WTC11 (cell line): Measurements from ENCODE around the gene LAS1L.
"Not testable (repeated sequence)": the region's sequence is repeated elsewhere in the genome, so short reads cannot be mapped to it uniquely, and the experiment has no call there.

Experiments
- CREB1 ChIP-seq: sonication (generic); formaldehyde crosslinking; IDR thresholded peaks from 2 replicates; pipeline ENCODE4 v1.8.0; 2023; ENCODE audit warnings: mild to moderate bottlenecking, missing genetic modification reagents
- ESRRA ChIP-seq: sonication (generic); formaldehyde crosslinking; IDR thresholded peaks from 2 replicates; pipeline ENCODE4 v1.8.1; 2022; ENCODE audit warnings: mild to moderate bottlenecking, missing genetic modification reagents, borderline replicate concordance
- FOXK1 ChIP-seq: sonication (generic); formaldehyde crosslinking; IDR thresholded peaks from 2 replicates; pipeline ENCODE4 v1.8.0; 2022; ENCODE audit warnings: mild to moderate bottlenecking, moderate library complexity, missing genetic modification reagents
- JUN ChIP-seq: sonication (generic); formaldehyde crosslinking; IDR thresholded peaks from 2 replicates; pipeline ENCODE4 v1.8.0; 2023; ENCODE audit warnings: mild to moderate bottlenecking, missing genetic modification reagents
- SMAD3 ChIP-seq: sonication (generic); formaldehyde crosslinking; IDR thresholded peaks from 2 replicates; pipeline ENCODE4 v1.8.0; 2022; ENCODE audit warnings: missing genetic modification reagents, mild to moderate bottlenecking, borderline replicate concordance
- SP1 ChIP-seq: sonication (generic); formaldehyde crosslinking; conservative IDR thresholded peaks from 2 replicates; pipeline ENCODE4 v1.8.1; 2022; ENCODE audit warnings: missing genetic modification reagents
- ZNF232 ChIP-seq: sonication (generic); formaldehyde crosslinking; IDR thresholded peaks from 2 replicates; pipeline ENCODE4 v1.8.0; 2022; ENCODE audit warnings: mild to moderate bottlenecking, missing genetic modification reagents
- TF ChIP-seq, protein P1 (sequence below): fragments of 200-600 bp; IDR thresholded peaks from 2 replicates; pipeline ENCODE4 v1.8.0; 2022; ENCODE audit warnings: antibody characterized with exemption
- TF ChIP-seq, protein P2 (sequence below): sonication (generic); formaldehyde crosslinking; IDR thresholded peaks from 2 replicates; pipeline ENCODE4 v1.8.1; 2023; ENCODE audit warnings: mild to moderate bottlenecking, missing genetic modification reagents, moderate library complexity
- TF ChIP-seq, protein P3 (sequence below): sonication (generic); formaldehyde crosslinking; IDR thresholded peaks from 2 replicates; pipeline ENCODE4 v1.8.1; 2022; ENCODE audit warnings: low read depth, mild to moderate bottlenecking, moderate library complexity, missing genetic modification reagents, borderline replicate concordance
- TF ChIP-seq, protein P4 (sequence below): sonication (generic); formaldehyde crosslinking; IDR thresholded peaks from 2 replicates; pipeline ENCODE4 v1.8.1; 2022; ENCODE audit warnings: low read depth, missing genetic modification reagents, borderline replicate concordance
- TF ChIP-seq, protein P5 (sequence below): fragments of 250-450 bp; sonication (Bioruptor Pico); conservative IDR thresholded peaks from 2 replicates; pipeline ENCODE4 v1.9.0; 2021; ENCODE audit warnings: mild to moderate bottlenecking
- TF ChIP-seq, protein P6 (sequence below): sonication (generic); formaldehyde crosslinking; IDR thresholded peaks from 2 replicates; pipeline ENCODE4 v1.8.0; 2022; ENCODE audit warnings: mild to moderate bottlenecking, missing genetic modification reagents
- TF ChIP-seq, protein P7 (sequence below): sonication (generic); formaldehyde crosslinking; IDR thresholded peaks from 2 replicates; pipeline ENCODE4 v1.8.0; 2022; ENCODE audit warnings: mild to moderate bottlenecking, missing genetic modification reagents

DNA sequence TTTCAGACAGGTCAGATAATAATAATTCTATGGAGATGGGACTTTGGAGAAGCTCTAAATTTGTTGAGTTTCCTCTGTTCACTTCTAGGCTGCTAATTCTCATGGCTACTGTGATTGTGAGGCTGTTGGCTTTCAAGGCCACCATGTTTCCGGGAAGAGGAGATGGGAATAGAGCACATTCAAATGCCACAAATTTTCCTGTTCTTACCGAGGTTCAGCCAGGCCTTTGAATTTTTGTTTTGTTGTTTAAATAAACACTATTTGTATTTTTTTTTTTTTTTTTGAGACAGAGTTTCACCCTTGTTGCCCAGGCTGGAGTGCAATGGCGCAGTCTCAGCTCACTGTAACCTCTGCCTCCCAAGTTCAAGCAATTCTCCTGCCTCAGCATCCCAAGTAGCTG lies 55.5 kb downstream of the LAS1L start:
- TF ChIP-seq ZNF232, SP1, SMAD3, CREB1, ESRRA, JUN, FOXK1 (CRISPR knock-in tag): not testable (repeated sequence)
- TF ChIP-seq, protein P1, sequence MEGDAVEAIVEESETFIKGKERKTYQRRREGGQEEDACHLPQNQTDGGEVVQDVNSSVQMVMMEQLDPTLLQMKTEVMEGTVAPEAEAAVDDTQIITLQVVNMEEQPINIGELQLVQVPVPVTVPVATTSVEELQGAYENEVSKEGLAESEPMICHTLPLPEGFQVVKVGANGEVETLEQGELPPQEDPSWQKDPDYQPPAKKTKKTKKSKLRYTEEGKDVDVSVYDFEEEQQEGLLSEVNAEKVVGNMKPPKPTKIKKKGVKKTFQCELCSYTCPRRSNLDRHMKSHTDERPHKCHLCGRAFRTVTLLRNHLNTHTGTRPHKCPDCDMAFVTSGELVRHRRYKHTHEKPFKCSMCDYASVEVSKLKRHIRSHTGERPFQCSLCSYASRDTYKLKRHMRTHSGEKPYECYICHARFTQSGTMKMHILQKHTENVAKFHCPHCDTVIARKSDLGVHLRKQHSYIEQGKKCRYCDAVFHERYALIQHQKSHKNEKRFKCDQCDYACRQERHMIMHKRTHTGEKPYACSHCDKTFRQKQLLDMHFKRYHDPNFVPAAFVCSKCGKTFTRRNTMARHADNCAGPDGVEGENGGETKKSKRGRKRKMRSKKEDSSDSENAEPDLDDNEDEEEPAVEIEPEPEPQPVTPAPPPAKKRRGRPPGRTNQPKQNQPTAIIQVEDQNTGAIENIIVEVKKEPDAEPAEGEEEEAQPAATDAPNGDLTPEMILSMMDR, result not testable (repeated sequence)
- TF ChIP-seq, protein P2, sequence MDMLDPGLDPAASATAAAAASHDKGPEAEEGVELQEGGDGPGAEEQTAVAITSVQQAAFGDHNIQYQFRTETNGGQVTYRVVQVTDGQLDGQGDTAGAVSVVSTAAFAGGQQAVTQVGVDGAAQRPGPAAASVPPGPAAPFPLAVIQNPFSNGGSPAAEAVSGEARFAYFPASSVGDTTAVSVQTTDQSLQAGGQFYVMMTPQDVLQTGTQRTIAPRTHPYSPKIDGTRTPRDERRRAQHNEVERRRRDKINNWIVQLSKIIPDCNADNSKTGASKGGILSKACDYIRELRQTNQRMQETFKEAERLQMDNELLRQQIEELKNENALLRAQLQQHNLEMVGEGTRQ, result not testable (repeated sequence)
- TF ChIP-seq, protein P3, sequence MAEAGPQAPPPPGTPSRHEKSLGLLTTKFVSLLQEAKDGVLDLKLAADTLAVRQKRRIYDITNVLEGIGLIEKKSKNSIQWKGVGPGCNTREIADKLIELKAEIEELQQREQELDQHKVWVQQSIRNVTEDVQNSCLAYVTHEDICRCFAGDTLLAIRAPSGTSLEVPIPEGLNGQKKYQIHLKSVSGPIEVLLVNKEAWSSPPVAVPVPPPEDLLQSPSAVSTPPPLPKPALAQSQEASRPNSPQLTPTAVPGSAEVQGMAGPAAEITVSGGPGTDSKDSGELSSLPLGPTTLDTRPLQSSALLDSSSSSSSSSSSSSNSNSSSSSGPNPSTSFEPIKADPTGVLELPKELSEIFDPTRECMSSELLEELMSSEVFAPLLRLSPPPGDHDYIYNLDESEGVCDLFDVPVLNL, result not testable (repeated sequence)
- TF ChIP-seq, protein P4, sequence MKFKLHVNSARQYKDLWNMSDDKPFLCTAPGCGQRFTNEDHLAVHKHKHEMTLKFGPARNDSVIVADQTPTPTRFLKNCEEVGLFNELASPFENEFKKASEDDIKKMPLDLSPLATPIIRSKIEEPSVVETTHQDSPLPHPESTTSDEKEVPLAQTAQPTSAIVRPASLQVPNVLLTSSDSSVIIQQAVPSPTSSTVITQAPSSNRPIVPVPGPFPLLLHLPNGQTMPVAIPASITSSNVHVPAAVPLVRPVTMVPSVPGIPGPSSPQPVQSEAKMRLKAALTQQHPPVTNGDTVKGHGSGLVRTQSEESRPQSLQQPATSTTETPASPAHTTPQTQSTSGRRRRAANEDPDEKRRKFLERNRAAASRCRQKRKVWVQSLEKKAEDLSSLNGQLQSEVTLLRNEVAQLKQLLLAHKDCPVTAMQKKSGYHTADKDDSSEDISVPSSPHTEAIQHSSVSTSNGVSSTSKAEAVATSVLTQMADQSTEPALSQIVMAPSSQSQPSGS, result not testable (repeated sequence)
- TF ChIP-seq, protein P5, sequence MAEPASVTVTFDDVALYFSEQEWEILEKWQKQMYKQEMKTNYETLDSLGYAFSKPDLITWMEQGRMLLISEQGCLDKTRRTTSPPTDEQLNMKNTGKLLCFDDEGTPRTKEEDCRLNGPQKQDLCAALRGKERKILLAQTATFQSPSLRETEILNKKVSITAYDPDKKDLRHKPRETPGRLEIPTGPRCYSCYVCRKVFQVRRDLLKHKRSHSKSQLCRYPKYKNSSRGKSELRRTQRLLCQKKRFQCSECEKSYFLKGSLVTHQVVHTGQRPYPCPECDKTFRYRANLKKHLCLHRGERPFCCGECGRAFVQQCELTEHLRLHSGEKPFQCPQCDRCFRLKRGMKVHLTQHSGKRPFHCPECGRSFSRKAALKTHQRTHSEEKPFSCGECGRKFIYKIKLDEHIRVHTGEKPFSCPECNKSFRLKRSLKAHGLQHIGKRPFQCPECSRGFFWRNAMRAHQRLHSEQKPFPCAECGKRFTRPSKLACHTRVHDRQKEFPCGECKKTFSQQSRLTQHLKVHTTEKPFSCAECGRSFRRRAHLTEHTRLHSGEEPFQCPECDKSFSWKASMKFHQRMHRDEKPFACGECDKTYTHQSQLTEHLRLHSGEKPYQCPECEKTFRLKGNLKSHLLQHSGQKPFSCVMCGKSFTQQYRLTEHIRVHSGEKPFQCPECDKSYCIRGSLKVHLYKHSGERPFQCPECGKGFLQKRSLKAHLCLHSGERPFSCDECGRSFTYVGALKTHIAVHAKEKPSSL (CRISPR knock-in tag), result not testable (repeated sequence)
- TF ChIP-seq, protein P6, sequence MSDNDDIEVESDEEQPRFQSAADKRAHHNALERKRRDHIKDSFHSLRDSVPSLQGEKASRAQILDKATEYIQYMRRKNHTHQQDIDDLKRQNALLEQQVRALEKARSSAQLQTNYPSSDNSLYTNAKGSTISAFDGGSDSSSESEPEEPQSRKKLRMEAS (CRISPR knock-in tag), result not testable (repeated sequence)
- TF ChIP-seq, protein P7, sequence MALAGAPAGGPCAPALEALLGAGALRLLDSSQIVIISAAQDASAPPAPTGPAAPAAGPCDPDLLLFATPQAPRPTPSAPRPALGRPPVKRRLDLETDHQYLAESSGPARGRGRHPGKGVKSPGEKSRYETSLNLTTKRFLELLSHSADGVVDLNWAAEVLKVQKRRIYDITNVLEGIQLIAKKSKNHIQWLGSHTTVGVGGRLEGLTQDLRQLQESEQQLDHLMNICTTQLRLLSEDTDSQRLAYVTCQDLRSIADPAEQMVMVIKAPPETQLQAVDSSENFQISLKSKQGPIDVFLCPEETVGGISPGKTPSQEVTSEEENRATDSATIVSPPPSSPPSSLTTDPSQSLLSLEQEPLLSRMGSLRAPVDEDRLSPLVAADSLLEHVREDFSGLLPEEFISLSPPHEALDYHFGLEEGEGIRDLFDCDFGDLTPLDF, result not testable (repeated sequence)
